OCI-LY7 (cell line): ENCODE measurements around the gene CDKN2AIPNL. TPM values are rescaled to one million over a fixed set of nuclear protein-coding genes. Genes with fewer than 3 reads are reported as not detected.
"Not testable (repeated sequence)": the region's sequence is repeated elsewhere in the genome, so short reads cannot be mapped to it uniquely, and the experiment has no call there.

Experiments used
- BruUV-seq: library from RNA; stranded (reverse); fragments of 400-500 nt; replicated peaks from 2 replicates; lab custom pipeline; 2021; lab: Mats Ljungman, UMichigan
- CTCF ChIA-PET: fragments of 300-600 bp; sonication (Branson Sonifier 250); formaldehyde crosslinking; loops from one replicate; lab custom pipeline; 2022; ENCODE audit warnings: antibody characterized with exemption; ENCODE audit not compliant: unreplicated experiment; lab: Charles Lee
- POLR2A ChIA-PET: fragments of 300-600 bp; sonication (Branson Sonifier 250); formaldehyde crosslinking; loops from one replicate; lab custom pipeline; 2022; ENCODE audit warnings: antibody characterized with exemption; lab: Charles Lee
- DNase-seq: peaks from one replicate; pipeline ENCODE4 v3.0.0-alpha.2; 2015; ENCODE audit warnings: low spot score
- H2AFZ ChIP-seq: fragments of 200-600 bp; sonication (generic), shearing (Covaris generic); 2 replicates; pipeline ENCODE4 v1.6.1; 2014; ENCODE audit warnings: mild to moderate bottlenecking, antibody characterized with exemption, low read length, moderate library complexity
- H3K27ac ChIP-seq: fragments of 200-600 bp; sonication (generic); 2 replicates; pipeline ENCODE4 v1.5.1; 2014; ENCODE audit warnings: mixed run types, low read depth, mild to moderate bottlenecking, moderate library complexity, low read length, inconsistent platforms; ENCODE audit not compliant: poor library complexity, severe bottlenecking
- H3K36me3 ChIP-seq: fragments of 200-600 bp; sonication (generic); 2 replicates; pipeline ENCODE4 v1.6.1; 2014; ENCODE audit warnings: mild to moderate bottlenecking, antibody characterized with exemption, low read length, moderate library complexity, mixed read lengths; ENCODE audit not compliant: insufficient read depth
- H3K4me1 ChIP-seq: fragments of 200-600 bp; sonication (generic); 2 replicates; pipeline ENCODE4 v1.5.1; 2014; ENCODE audit warnings: mild to moderate bottlenecking, low read length; ENCODE audit not compliant: insufficient read depth, poor library complexity, severe bottlenecking
- H3K4me2 ChIP-seq: fragments of 200-600 bp; sonication (generic); 2 replicates; pipeline ENCODE4 v1.6.1; 2014; ENCODE audit warnings: mild to moderate bottlenecking, low read length
- H3K4me3 ChIP-seq: fragments of 200-600 bp; sonication (generic); 2 replicates; pipeline ENCODE4 v1.5.1; 2014; ENCODE audit warnings: mild to moderate bottlenecking, low read depth, low read length; ENCODE audit not compliant: poor library complexity, severe bottlenecking
- H3K79me2 ChIP-seq: fragments of 200-600 bp; sonication (generic); 2 replicates; pipeline ENCODE4 v1.6.1; 2016; ENCODE audit warnings: low read depth, mild to moderate bottlenecking, low read length, moderate library complexity, mixed read lengths; ENCODE audit not compliant: insufficient read depth
- H3K9me2 ChIP-seq: fragments of 200-600 bp; sonication (generic); 2 replicates; pipeline ENCODE4 v1.6.1; 2016; ENCODE audit warnings: mild to moderate bottlenecking, low read length, mixed read lengths; ENCODE audit not compliant: insufficient read depth
- H3K9me3 ChIP-seq: fragments of 200-600 bp; sonication (generic); 2 replicates; pipeline ENCODE4 v1.6.1; 2014; ENCODE audit warnings: mild to moderate bottlenecking, mixed run types, low read length, mixed read lengths
- H4K20me1 ChIP-seq: fragments of 200-600 bp; sonication (generic); 2 replicates; pipeline ENCODE4 v1.6.1; 2014; ENCODE audit warnings: mild to moderate bottlenecking, antibody characterized with exemption, low read length, moderate library complexity, mixed read lengths; ENCODE audit not compliant: insufficient read depth
- CTCF ChIP-seq: fragments of 200-600 bp; sonication (generic); conservative IDR thresholded peaks from 2 replicates; pipeline ENCODE4 v1.5.1; 2014; ENCODE audit warnings: mild to moderate bottlenecking, antibody characterized with exemption, low read length, moderate library complexity, mixed read lengths
- EZH2phosphoT487 ChIP-seq: fragments of 200-600 bp; sonication (generic); IDR thresholded peaks from 2 replicates; pipeline ENCODE4 v1.6.1; 2018; ENCODE audit warnings: low read depth, borderline replicate concordance, mild to moderate bottlenecking, mixed run types, antibody characterized with exemption, low read length, moderate library complexity, mixed read lengths
- intact Hi-C: fragments of 100-400 bp; cut with micrococcal nuclease; formaldehyde crosslinking; loops from one replicate; pipeline ENCODE4 v1.10.0; 2022; ENCODE audit not compliant: unreplicated experiment
- total RNA-seq, 2 experiments: library from RNA; depleted of rRNA in 1 of 2; stranded (reverse); fragments of >200 nt in 1 of 2; shearing (Covaris generic) in 1 of 2; gene quantifications; 2 replicates each; pipeline ENCODE4 v1.2.3, GENCODE V29; 2014 to 2022

Gene CDKN2AIPNL
- total RNA-seq, 2 experiments from 2014 or later = 45.7 to 47.8 TPM

GRCh38 chr5:134392301-134392700 lies 19.4 kb downstream of the CDKN2AIPNL start:
- H3K9me2 ChIP-seq = no peaks in the 10 kb centered on the region
- intact Hi-C loops = no loop called here
- H3K4me3 ChIP-seq = no peak overlapping the region
- no peak overlapping the region for H3K4me2 ChIP-seq
- no peaks in the 10 kb centered on the region; the same call in 1 of the 2 replicates for H3K79me2 ChIP-seq
- no peak overlapping the region for H3K27ac ChIP-seq
- no peak overlapping the region for H2AFZ ChIP-seq
- POLR2A ChIA-PET = interaction anchor here (1.0 to 1.4 kb wide), 2 partner anchors 8 to 19 kb away, joined by 3 read pairs; partner anchors contain the start of gene CDKN2AIPNL
- H4K20me1 ChIP-seq = no peaks in the 10 kb centered on the region
- H3K36me3 ChIP-seq = peaks cover 82% of the 10 kb centered on the region
- CTCF ChIA-PET = no interaction called here
- H3K4me1 ChIP-seq = no peaks in the 10 kb centered on the region
- no TSS peak for BruUV-seq
- no peaks in the 10 kb centered on the region for H3K9me3 ChIP-seq
- no peak for DNase-seq
- no peak for TF ChIP-seq CTCF
- no peak for TF ChIP-seq EZH2phosphoT487

GRCh38 chr5:134387443-134387842 lies 24.2 kb downstream of the CDKN2AIPNL start:
- TF ChIP-seq CTCF (no peak), EZH2phosphoT487 (no peak)
- H3K36me3 ChIP-seq = peaks cover 89% of the 10 kb centered on the region
- TSS peak; percentile 22 for BruUV-seq
- H3K27ac ChIP-seq = no peak overlapping the region
- intact Hi-C loops = no loop called here
- H4K20me1 ChIP-seq = no peaks in the 10 kb centered on the region
- no peaks in the 10 kb centered on the region for H3K9me3 ChIP-seq
- H3K4me2 ChIP-seq = no peak overlapping the region
- no peaks in the 10 kb centered on the region; the same call in 1 of the 2 replicates for H3K79me2 ChIP-seq
- H3K4me1 ChIP-seq = no peaks in the 10 kb centered on the region
- no peak overlapping the region for H3K4me3 ChIP-seq
- CTCF ChIA-PET = no interaction called here
- POLR2A ChIA-PET = interaction anchor here (0.7 to 0.9 kb wide), 2 partner anchors 10 to 109 kb away, joined by 3 to 5 read pairs; no protein-coding TSS in a partner anchor
- H3K9me2 ChIP-seq = no peaks in the 10 kb centered on the region
- DNase-seq = no peak
- no peak overlapping the region for H2AFZ ChIP-seq

- Histone ChIP-seq H3K79me2 (no peaks in the 10 kb centered on the region), H3K36me3 (peaks cover 83% of the 10 kb centered on the region), H3K4me1 (no peaks in the 10 kb centered on the region), H4K20me1 (no peaks in the 10 kb centered on the region), H3K9me2 (no peaks in the 10 kb centered on the region), H3K4me3 (no peak overlapping the region), H2AFZ (no peak overlapping the region), H3K27ac (no peak overlapping the region), H3K4me2 (no peak overlapping the region), H3K9me3 (no peaks in the 10 kb centered on the region)
- TF ChIP-seq CTCF (no peak), EZH2phosphoT487 (no peak)
- no peak for DNase-seq
- intact Hi-C loops = no loop called here
- ChIA-PET POLR2A (interaction anchor here (0.5 to 1.0 kb wide), 4 partner anchors 8 to 131 kb away, joined by 3 read pairs; no protein-coding TSS in a partner anchor), CTCF (no interaction called here)
- BruUV-seq = no TSS peak
These were observed 27.5 kb downstream of the CDKN2AIPNL start for GRCh38 chr5:134383980-134384697.

GRCh38 chr5:134382204-134382603 lies 29.5 kb downstream of the CDKN2AIPNL start:
- H3K36me3 ChIP-seq = peaks cover 74% of the 10 kb centered on the region

More at GRCh38 chr5:134382204-134382603, 29.5 kb downstream of the CDKN2AIPNL start:
- H3K9me3 ChIP-seq, H3K9me2 ChIP-seq, BruUV-seq, H3K4me2 ChIP-seq, H3K27ac ChIP-seq, intact Hi-C loops, H3K4me3 ChIP-seq, H3K4me1 ChIP-seq, H2AFZ ChIP-seq, DNase-seq, H3K79me2 ChIP-seq, H4K20me1 ChIP-seq: not testable (repeated sequence)
- ChIA-PET CTCF (interaction anchor here (0.8 to 1.6 kb wide), 2 partner anchors 12 to 162 kb away, joined by 3 to 4 read pairs; no protein-coding TSS in a partner anchor), POLR2A (interaction anchor here (0.6 to 2.4 kb wide), 2 partner anchors 10 to 147 kb away, joined by 3 to 9 read pairs; no protein-coding TSS in a partner anchor)
